GM12878 (cell line): ENCODE results near the gene RPS6KL1. TPM values are rescaled to one million over a fixed set of nuclear protein-coding genes. Genes with fewer than 3 reads are reported as not detected.

Experiments used
- ATAC-seq: fragments of 200-7000 bp; cut with Tn5 transposase; 3 replicates; pipeline ENCODE4 v1.9.1; 2020; ENCODE audit warnings: mild to moderate bottlenecking, moderate library complexity
- BruUV-seq: library from RNA; stranded (reverse); fragments of 400-500 nt; replicated peaks from 2 replicates; lab custom pipeline; 2021; lab: Mats Ljungman, UMichigan
- CTCF ChIA-PET: fragments of 300-600 bp; sonication (Branson Sonifier 250); formaldehyde crosslinking; extraction: SDS; loops from one replicate; lab custom pipeline; 2021; ENCODE audit warnings: inconsistent platforms; lab: Yijun Ruan, JAX
- POLR2A ChIA-PET: fragments of 350-600 bp; formaldehyde crosslinking; extraction: SDS; loops from one replicate; lab custom pipeline; 2021; ENCODE audit warnings: inconsistent platforms; lab: Charles Lee
- RAD21 ChIA-PET: fragments of 300-600 bp; sonication (Branson Sonifier 250); formaldehyde crosslinking; loops from one replicate; lab custom pipeline; 2023; ENCODE audit warnings: antibody characterized with exemption; ENCODE audit not compliant: unreplicated experiment; lab: Charles Lee
- SMC1A ChIA-PET: fragments of 300-600 bp; sonication (Branson Sonifier 250); formaldehyde crosslinking; loops from one replicate; lab custom pipeline; 2023; ENCODE audit not compliant: unreplicated experiment, uncharacterized antibody; lab: Charles Lee
- DNase-seq: peaks from one replicate; pipeline ENCODE4 v3.0.0-alpha.2; 2011; ENCODE audit warnings: low read depth, low spot score
- FAIRE-seq: peaks from 3 replicates; lab custom pipeline; 2011; peaks lifted over from hg19 to GRCh38; lab: Jason Lieb, UNC
- H2AFZ ChIP-seq: 2 replicates; pipeline ENCODE4 v1.6.0; 2011; ENCODE audit warnings: low read depth, low read length, control low read depth; ENCODE audit not compliant: control insufficient read depth
- H3K27ac ChIP-seq: 2 replicates; pipeline ENCODE4 v1.5.1; 2011; ENCODE audit warnings: control low read depth; ENCODE audit not compliant: control insufficient read depth, insufficient read depth
- H3K27me3 ChIP-seq, 2 experiments: replicated peaks in 1 of 2; 2 replicates each; pipeline versions ENCODE4 v1.6.0 to v1.6.1; 2011; ENCODE audit warnings: low read length in 1 of 2; ENCODE audit not compliant: control insufficient read depth in 2 of 2, insufficient read depth in 2 of 2
- H3K36me3 ChIP-seq, 2 experiments: 2 replicates each; pipeline ENCODE4 v1.5.1; 2011; ENCODE audit warnings: low read length in 1 of 2; ENCODE audit not compliant: control insufficient read depth in 2 of 2, insufficient read depth in 2 of 2
- H3K4me1 ChIP-seq: 2 replicates; pipeline ENCODE4 v1.6.1; 2011; ENCODE audit warnings: mild to moderate bottlenecking, low read length, moderate library complexity, mixed read lengths; ENCODE audit not compliant: control insufficient read depth, insufficient read depth
- H3K4me2 ChIP-seq: 2 replicates; pipeline ENCODE4 v1.6.0; 2011; ENCODE audit warnings: control low read depth; ENCODE audit not compliant: control insufficient read depth, insufficient read depth
- H3K4me3 ChIP-seq: fragments of 200-600 bp; sonication (generic); 2 replicates; pipeline ENCODE4 v1.5.1; 2016
- H3K79me2 ChIP-seq: 2 replicates; pipeline ENCODE4 v1.6.0; 2011; ENCODE audit warnings: low read length; ENCODE audit not compliant: control insufficient read depth, insufficient read depth
- H3K9ac ChIP-seq: 2 replicates; pipeline ENCODE4 v1.8.0; 2011; ENCODE audit warnings: low read length, control low read depth, mixed read lengths; ENCODE audit not compliant: control insufficient read depth, insufficient read depth
- H3K9me3 ChIP-seq: replicated peaks from 3 replicates; pipeline ENCODE4 v1.5.1; 2011; ENCODE audit warnings: mild to moderate bottlenecking, low read length; ENCODE audit not compliant: control insufficient read depth, insufficient read depth
- H4K20me1 ChIP-seq: 2 replicates; pipeline ENCODE4 v1.6.0; 2011; ENCODE audit not compliant: control insufficient read depth, insufficient read depth
- MXI1 ChIP-seq: fragments of 150-350 bp; IDR thresholded peaks from 2 replicates; pipeline ENCODE4 v1.6.1; 2011; ENCODE audit warnings: low read depth, mild to moderate bottlenecking, inconsistent platforms, low read length, improper control_type of control experiment
- WGBS: methylation state at CpG from one replicate; pipeline ENCODE4 v1.1.6; 2016; ENCODE audit warnings: low lambda C conversion rate; ENCODE audit not compliant: insufficient replicate concordance, insufficient coverage; ENCODE audit errors: missing lambda C conversion rate; 5-methylcytosine and 5-hydroxymethylcytosine counted together
- in situ Hi-C: fragments of 300-500 bp; cut with MboI; formaldehyde crosslinking; loops from 9 replicates; pipeline ENCODE4 v1.14.3; 2018; ENCODE audit warnings: mixed read lengths
- intact Hi-C: fragments of 100-400 bp; cut with micrococcal nuclease; formaldehyde crosslinking; loops from one replicate; pipeline ENCODE4 v1.14.2; 2022; ENCODE audit not compliant: unreplicated experiment
- polyA plus RNA-seq, 11 experiments: library from polyadenylated mRNA; depleted of rRNA in 4 of 11; unstranded in 6 of 11; stranded (reverse) in 5 of 11; fragments of >200 nt; fragmentation: Nextera tagmentation in 4 of 11; fragmentation: Illumina TruSeq in 1 of 11; extraction: Ambion mirVana in 4 of 11; extraction: Trizol in 1 of 11; gene quantifications; 1 replicate in 1 of 11; 2 replicates in 10 of 11; pipeline versions ENCODE4 v1.2.1 to v1.2.3, GENCODE V29; 2011 to 2016; ENCODE audit warnings: inconsistent platforms in 2 of 11, missing spikeins in 2 of 11, low read depth in 1 of 11
- total RNA-seq, 4 experiments: library from RNA; depleted of rRNA in 3 of 4; stranded (reverse); fragments of >200 nt in 3 of 4; fragmentation: Illumina TruSeq in 1 of 4; extraction: Trizol in 1 of 4; gene quantifications; 2 replicates each; pipeline versions ENCODE4 v1.2.1 to v1.2.3, GENCODE V29; 2013 to 2021

The RPS6KL1 gene
- total and polyA plus RNA-seq, 10 of the 15 experiments (the other 5 are each of a cell fraction or from before 2014, with no cell fraction given) = 0.04 to 4.2 (median 2.0) TPM

- Histone ChIP-seq H3K27me3 (no peaks in the 10 kb centered on the region), H3K27ac (no peak overlapping the region), H3K4me2 (no peak overlapping the region), H3K79me2 (peaks cover 30% of the 10 kb centered on the region), H4K20me1 (no peaks in the 10 kb centered on the region; the same call in 1 of the 2 replicates), H2AFZ (no peak overlapping the region), H3K4me3 (no peak overlapping the region), H3K36me3 (no peaks in the 10 kb centered on the region), H3K9ac (no peak overlapping the region), H3K9me3 (no peaks in the 10 kb centered on the region), H3K4me1 (peaks cover 18% of the 10 kb centered on the region)
- in situ Hi-C loops (no loop called here), intact Hi-C loops (loop anchor here (2.0 kb wide), 1 partner anchor 117 kb away; the partner anchor contains the start of gene YLPM1)
- ATAC-seq (no peak), FAIRE-seq (no peak), DNase-seq (no peak)
- ChIA-PET SMC1A (interaction anchor here (0.9 to 5.0 kb wide), 8 partner anchors 8 to 211 kb away, joined by 3 to 30 read pairs (median 7); no protein-coding TSS in a partner anchor), CTCF (interaction anchor here (0.9 to 20.7 kb wide), 7 partner anchors 13 to 209 kb away, joined by 3 to 289 read pairs (median 13); no protein-coding TSS in a partner anchor), POLR2A (interaction anchor here (0.6 to 0.8 kb wide), 7 partner anchors 8 to 1380 kb away, joined by 3 to 10 read pairs (median 3); no protein-coding TSS in a partner anchor), RAD21 (interaction anchor here (0.6 to 3.2 kb wide), 7 partner anchors 9 to 607 kb away, joined by 3 to 11 read pairs (median 3); no protein-coding TSS in a partner anchor)
- BruUV-seq = no TSS peak
- no peak for TF ChIP-seq MXI1
- 84% methylated on average over 3 of the region's 3 CpGs for WGBS
Measured at GRCh38 chr14:74879427-74880182, 43.5 kb downstream of the RPS6KL1 start.
